Lung (tissue), 12 donors: Measurements from ENCODE around the gene TMEM131L. TPM values are rescaled to one million over a fixed set of nuclear protein-coding genes. Genes with fewer than 3 reads are reported as not detected.

Experiments
- ATAC-seq: fragments of 200-7000 bp; cut with Tn5 transposase; one replicate; pipeline ENCODE4 v1.9.1; 2020; ENCODE audit warnings: moderate number of reproducible peaks; ENCODE audit not compliant: insufficient read depth, low FRiP score
- DNase-seq, 3 donors: peaks; one replicate each; pipeline ENCODE4 v3.0.0-alpha.2; 2013 to 2017
- H3K27ac ChIP-seq, 2 donors: one replicate each; pipeline ENCODE4 v1.5.1; 2013; ENCODE audit warnings: mild to moderate bottlenecking in 2 of 2, moderate library complexity in 2 of 2, control low read depth in 1 of 2, inconsistent platforms in 1 of 2, low read depth in 1 of 2, low read length in 1 of 2
- H3K27me3 ChIP-seq, 3 donors: one replicate each; pipeline ENCODE4 v1.5.1; 2013; ENCODE audit warnings: low read length in 2 of 3; ENCODE audit not compliant: control insufficient read depth in 3 of 3, insufficient read depth in 3 of 3
- H3K36me3 ChIP-seq, 4 donors: one replicate each; pipeline ENCODE4 v1.5.1; 2013; ENCODE audit warnings: low read length in 4 of 4, mild to moderate bottlenecking in 1 of 4, moderate library complexity in 1 of 4; ENCODE audit not compliant: control insufficient read depth in 4 of 4, insufficient read depth in 4 of 4
- H3K4me1 ChIP-seq, 5 donors: one replicate each; pipeline ENCODE4 v1.5.1; 2013; ENCODE audit warnings: low read length in 5 of 5, mild to moderate bottlenecking in 2 of 5, moderate library complexity in 1 of 5; ENCODE audit not compliant: control insufficient read depth in 5 of 5, insufficient read depth in 5 of 5
- H3K4me3 ChIP-seq: one replicate; pipeline ENCODE4 v1.5.1; 2013; ENCODE audit warnings: mild to moderate bottlenecking, control low read depth, moderate library complexity
- H3K9ac ChIP-seq, 2 donors: one replicate each; pipeline ENCODE4 v1.5.1; 2013; ENCODE audit warnings: low read length in 2 of 2, control low read depth in 1 of 2; ENCODE audit not compliant: insufficient read depth in 1 of 2
- H3K9me3 ChIP-seq, 4 donors: one replicate each; pipeline ENCODE4 v1.5.1; 2013; ENCODE audit warnings: low read length in 3 of 4, mild to moderate bottlenecking in 1 of 4, moderate library complexity in 1 of 4; ENCODE audit not compliant: control insufficient read depth in 4 of 4, insufficient read depth in 3 of 4
- WGBS, 2 donors: extraction: QIAGEN DNeasy Blood & Tissue Kit; methylation state at CpG; one replicate each; pipeline ENCODE4 v1.1.7; 2013; 5-methylcytosine and 5-hydroxymethylcytosine counted together
- polyA plus RNA-seq, 2 donors: library from polyadenylated mRNA; stranded (reverse); fragments of 200-250 nt; gene quantifications; one replicate each; pipeline ENCODE4 v1.2.1, GENCODE V29; 2013
- total RNA-seq, 2 donors: library from RNA; depleted of rRNA in 1 of 2; stranded (reverse); fragments of >200 nt in 1 of 2; gene quantifications; one replicate each; pipeline ENCODE4 v1.2.1, GENCODE V29; 2014 to 2021
- TF ChIP-seq, protein P1 (sequence below): IDR thresholded peaks from 2 replicates; pipeline ENCODE4 v1.5.1; 2012; ENCODE audit warnings: mild to moderate bottlenecking; ENCODE audit errors: control extremely low read depth, extremely low read depth
- donor health status: control.
- donor health status: control.
- donor health status: Bipolar disorder and iron deficiency.
- donor health status: healthy.
- donor health status: DM: yes; HTN: yes; CAD: no.

Gene TMEM131L
- total and polyA plus RNA-seq, 4 donors = 2.9 to 40.6 (median 11.8) TPM

DNA sequence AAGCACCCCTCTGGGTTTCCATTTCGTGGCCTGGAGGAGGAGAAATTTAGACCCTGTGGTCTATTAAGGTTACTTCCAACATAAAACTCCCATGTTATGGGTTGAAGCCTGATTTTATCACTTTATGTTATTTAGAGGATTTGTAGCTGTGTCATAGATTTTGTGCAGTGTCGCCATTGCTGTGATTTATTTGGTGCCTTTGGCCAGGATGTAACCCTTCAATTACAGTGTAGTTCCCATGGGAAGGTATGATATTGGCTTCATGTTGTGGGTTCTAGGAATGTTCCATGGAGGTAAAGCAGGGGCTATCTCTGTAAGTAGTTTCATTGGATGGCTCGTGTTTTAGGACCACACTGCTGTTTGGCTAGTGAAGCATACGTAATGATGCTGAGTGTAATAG, 58.5 kb downstream of the TMEM131L start:
- ATAC-seq = no peak
- WGBS, 2 donors = 92 to 97% methylated on average over 4 of the region's 4 CpGs

DNA sequence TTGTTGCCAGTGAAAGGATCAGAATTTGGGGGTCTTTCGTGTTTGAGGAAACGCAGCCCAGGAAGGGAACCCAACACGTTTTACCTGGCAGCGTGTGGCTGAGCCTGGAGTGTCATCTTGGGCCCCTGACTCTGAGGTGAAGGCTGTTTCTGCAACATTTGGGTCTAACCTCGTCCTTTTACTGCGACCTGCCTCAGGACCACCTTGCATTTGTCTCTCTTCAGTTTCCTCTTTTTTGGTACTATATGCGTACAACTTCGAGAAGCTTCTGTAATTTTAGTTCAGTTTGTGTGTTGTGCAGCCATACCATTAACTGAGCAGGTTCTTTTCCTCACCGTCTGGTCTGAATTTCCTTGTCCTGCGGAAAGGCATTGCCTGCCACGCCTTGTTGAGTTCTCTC, 61.5 kb downstream of the TMEM131L start:
- Histone ChIP-seq H3K9me3 (no peaks in the 10 kb centered on the region), H3K4me3 (no peak overlapping the region), H3K27ac (no peak overlapping the region), H3K9ac (no peak overlapping the region), H3K36me3 (no peaks in the 10 kb centered on the region), H3K27me3 (no peaks in the 10 kb centered on the region), H3K4me1 (peaks cover 5 to 59% (median 27%) of the 10 kb centered on the region in 5 donors)
- ATAC-seq (no peak), DNase-seq (no peak)
- WGBS, 2 donors = 65 to 81% methylated on average over 11 of the region's 11 CpGs
- TF ChIP-seq, protein P1, sequence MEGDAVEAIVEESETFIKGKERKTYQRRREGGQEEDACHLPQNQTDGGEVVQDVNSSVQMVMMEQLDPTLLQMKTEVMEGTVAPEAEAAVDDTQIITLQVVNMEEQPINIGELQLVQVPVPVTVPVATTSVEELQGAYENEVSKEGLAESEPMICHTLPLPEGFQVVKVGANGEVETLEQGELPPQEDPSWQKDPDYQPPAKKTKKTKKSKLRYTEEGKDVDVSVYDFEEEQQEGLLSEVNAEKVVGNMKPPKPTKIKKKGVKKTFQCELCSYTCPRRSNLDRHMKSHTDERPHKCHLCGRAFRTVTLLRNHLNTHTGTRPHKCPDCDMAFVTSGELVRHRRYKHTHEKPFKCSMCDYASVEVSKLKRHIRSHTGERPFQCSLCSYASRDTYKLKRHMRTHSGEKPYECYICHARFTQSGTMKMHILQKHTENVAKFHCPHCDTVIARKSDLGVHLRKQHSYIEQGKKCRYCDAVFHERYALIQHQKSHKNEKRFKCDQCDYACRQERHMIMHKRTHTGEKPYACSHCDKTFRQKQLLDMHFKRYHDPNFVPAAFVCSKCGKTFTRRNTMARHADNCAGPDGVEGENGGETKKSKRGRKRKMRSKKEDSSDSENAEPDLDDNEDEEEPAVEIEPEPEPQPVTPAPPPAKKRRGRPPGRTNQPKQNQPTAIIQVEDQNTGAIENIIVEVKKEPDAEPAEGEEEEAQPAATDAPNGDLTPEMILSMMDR = no peak

More for the DNA sequence above, 58.5 kb downstream of the TMEM131L start:
- peaks cover under 1 to 36% (median 6%) of the 10 kb centered on the region in 5 donors for H3K4me1 ChIP-seq
- TF ChIP-seq, protein P1 = no peak
- H3K27ac ChIP-seq = no peak overlapping the region
- DNase-seq = no peak
- no peaks in the 10 kb centered on the region for H3K27me3 ChIP-seq
- H3K36me3 ChIP-seq = no peaks in the 10 kb centered on the region
- no peak overlapping the region for H3K9ac ChIP-seq
- H3K4me3 ChIP-seq = no peak overlapping the region
- H3K9me3 ChIP-seq = no peaks in the 10 kb centered on the region

DNA sequence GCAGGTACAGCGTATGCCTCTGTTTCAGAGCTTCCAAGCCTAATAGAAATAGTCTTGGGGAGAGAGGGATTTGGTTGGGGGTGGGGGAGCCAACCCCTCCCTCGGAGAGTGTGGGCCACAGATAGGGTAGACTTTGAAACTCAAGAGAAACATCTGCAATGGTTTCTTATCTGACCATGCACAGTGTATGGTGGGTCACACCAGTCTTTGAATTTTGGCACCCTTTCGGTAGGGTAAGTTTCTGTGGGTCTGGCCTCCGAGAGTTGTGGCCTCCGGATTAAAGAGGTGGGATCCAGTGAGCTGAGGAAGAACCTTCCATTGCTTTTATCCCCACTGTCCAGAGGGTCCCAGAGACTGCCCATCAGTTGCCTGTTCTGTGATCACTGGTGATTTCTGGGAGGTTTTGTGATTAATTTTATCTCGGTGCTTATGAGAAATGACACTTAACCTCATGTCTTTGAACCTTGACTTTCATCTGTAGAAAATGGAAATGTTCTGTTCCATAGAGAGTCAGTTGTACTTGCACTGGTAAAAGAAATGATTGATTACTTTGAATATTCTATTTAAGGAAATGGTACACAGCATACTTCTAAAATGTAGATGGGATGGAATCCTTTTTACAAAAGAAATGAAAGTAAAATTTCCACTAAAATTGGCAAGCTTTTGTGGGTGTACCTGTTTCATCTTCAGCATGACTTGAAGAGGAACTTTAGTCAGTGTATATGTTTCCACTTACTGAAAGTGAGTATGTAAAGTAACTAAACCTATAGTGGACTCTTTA, 62.7 kb downstream of the TMEM131L start:
- H3K9ac ChIP-seq = no peak overlapping the region
- no peak for DNase-seq
- TF ChIP-seq, protein P1 = no peak
- no peak overlapping the region for H3K27ac ChIP-seq
- no peaks in the 10 kb centered on the region for H3K27me3 ChIP-seq
- H3K4me3 ChIP-seq = no peak overlapping the region
- no peak for ATAC-seq
- H3K36me3 ChIP-seq = no peaks in the 10 kb centered on the region
- H3K9me3 ChIP-seq = no peaks in the 10 kb centered on the region
- peaks cover 5 to 51% (median 25%) of the 10 kb centered on the region in 5 donors for H3K4me1 ChIP-seq
- 81 to 90% methylated on average over 6 of the region's 6 CpGs for WGBS, 2 donors

DNA sequence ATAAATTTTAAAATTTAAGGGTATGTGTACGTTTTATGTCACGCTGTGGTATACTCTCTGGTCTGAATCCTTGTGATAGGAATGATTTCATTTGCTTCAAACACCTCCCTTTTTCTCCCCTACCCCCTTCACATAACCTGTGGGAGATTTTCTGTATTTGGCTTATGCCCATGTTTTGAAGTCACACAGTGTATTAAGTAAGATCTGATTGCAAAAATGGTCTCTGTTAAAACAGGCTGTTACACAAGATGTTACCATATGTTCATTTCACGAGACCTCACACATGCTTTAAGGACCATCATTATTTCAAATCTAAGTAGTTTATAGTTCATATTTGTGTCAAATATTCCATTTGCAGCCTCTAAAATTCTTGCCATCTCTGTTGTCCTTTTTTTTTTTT, 63.5 kb downstream of the TMEM131L start:
- H3K36me3 ChIP-seq = no peaks in the 10 kb centered on the region
- no peak overlapping the region for H3K4me3 ChIP-seq
- 52 to 84% methylated on average over 3 of the region's 3 CpGs for WGBS, 2 donors
- no peak for ATAC-seq
- no peak overlapping the region for H3K27ac ChIP-seq
- peak in 2 of 3 donors; percentile 86 to 90 for DNase-seq
- no peaks in the 10 kb centered on the region for H3K27me3 ChIP-seq
- H3K4me1 ChIP-seq = peaks cover 5 to 43% (median 20%) of the 10 kb centered on the region in 5 donors
- peak overlapping the region in 1 of 2 donors; percentile 40 for H3K9ac ChIP-seq
- no peaks in the 10 kb centered on the region for H3K9me3 ChIP-seq
- TF ChIP-seq, protein P1 = no peak
